Esophagus mucosa (tissue), 1 donor: Measurements from ENCODE around the gene EGLN3. TPM values are rescaled to one million over a fixed set of nuclear protein-coding genes. Genes with fewer than 3 reads are reported as not detected.
"Not testable (repeated sequence)": the region's sequence is repeated elsewhere in the genome, so short reads cannot be mapped to it uniquely, and the experiment has no call there.

ENCODE experiments used
- ATAC-seq: fragments of 200-7000 bp; cut with Tn5 transposase; one replicate; pipeline ENCODE4 v1.9.1; 2020
- total RNA-seq: library from RNA; stranded (reverse); gene quantifications from one replicate; pipeline ENCODE4 v1.2.4, GENCODE V29; 2023
- donor health status: DM: yes; HTN: yes; CAD: no.

The EGLN3 gene
- total RNA-seq, 1 donor from 2014 or later, result 33.8 TPM

DNA sequence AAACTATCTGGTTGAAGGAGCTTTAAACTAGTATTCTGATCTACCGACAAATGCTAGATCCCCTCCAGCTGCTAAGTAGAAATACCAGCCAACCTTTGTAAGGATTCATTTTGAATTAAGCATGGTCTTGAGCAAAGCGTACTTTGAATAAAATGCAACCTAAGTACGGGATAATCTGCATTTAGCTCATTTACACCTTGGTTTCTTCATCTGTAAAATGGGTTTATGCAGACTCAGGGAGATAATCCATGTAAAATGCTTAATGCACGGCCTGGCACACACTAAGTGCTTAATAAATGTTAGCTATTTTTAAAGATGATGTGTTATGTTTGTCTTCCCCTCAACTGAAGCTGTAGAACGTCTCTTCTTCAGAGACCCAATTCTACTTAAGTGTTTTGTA lies 15.9 kb downstream of the EGLN3 start:
- ATAC-seq, result no peak

DNA sequence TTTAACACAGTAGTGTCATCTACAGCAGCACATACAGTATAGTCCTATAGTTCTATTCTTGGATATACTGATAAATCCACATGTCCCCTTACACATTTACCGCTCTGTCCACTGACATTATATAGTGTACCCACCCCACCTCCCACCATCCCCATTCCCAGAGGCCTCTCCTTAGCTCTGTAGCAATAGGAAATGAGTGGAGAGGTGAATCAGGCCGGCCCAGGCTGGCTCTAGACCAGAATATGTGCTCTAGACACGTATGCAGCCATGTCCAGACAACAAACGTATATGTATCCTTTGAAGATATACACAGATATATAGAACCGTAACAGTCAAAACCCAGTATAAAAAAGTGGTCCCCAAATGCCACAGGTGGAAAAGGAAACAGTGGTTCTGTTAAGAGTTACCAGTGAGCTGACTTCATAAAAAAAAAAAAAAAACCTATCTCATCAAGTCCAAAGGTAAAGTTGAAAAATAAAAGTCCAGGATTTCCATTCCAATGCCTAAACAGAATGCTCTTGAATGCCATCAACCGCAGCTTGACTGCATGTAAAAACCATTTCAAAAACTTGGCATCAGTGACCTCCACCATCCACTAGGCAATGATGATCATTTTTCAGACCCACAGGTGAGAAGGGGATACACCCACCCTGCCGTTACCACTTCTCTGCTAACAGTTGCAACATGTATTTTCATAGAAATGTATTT lies 16.7 kb downstream of the EGLN3 start:
- no peak for ATAC-seq

DNA sequence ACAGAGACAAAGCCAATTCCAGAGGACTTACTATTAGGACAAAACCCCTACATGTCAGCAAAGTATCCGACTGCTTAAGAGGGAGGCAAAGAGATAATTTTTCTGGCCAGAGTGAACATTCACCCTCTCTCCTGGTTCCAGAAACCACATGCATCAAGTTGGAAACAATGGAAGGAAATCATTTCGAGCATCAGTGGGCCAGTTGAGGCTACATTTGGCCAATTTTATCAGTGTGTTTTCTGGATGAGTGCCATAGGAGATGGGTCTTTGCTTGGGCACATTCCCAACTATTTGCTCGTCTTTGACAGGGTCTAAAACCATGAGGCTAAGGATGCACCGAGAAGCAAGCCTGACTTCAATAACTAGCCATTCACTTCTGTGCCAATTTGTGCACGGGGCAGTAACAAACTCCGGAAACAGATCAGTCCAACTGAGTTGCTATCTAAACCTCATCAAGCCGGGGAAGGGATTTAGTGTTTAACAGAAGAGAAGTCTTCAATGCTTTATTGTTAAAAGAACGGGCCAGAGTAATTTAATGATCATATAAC lies 17.4 kb downstream of the EGLN3 start:
- ATAC-seq, result no peak

GRCh38 chr14:33932576-33933345 lies 18.1 kb downstream of the EGLN3 start:
- no peak for ATAC-seq

DNA sequence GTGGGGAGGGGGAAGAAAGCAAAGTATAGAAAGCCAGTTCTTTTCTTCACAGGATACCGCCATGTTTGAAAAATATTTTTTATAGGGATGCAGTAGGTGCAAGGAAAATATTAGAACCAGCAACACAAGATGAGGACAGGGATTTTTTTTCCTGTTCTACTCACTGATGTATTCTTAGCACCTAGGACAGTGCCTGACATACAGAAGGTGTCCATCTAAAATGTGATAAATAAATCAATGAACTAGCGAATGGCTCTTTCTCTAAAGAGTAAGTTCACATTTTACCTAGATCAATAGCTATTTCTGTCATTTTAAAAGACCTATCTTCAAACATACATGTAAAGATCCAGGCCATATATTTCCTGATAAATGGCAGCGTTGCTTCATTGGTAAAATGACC lies 18.8 kb downstream of the EGLN3 start:
- no peak for ATAC-seq

DNA sequence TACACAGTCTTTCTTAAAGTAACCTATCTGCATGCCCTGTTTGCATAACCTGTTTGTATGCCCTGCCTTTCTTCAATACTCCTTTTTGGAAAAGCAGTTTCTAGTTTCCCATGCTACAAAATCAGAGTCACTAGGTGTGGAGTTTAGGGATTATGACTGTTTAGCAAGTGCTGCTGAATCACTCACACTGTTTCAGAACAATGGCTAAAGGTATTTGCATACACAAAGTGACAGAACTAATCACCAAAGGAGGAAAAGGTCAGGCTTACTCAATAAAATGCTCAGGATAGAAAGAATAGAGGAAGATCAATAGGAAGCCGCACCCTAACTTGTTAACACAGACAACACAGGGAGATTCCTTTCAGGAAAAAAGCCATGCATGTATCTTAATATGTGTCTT lies 19.4 kb downstream of the EGLN3 start:
- peak; percentile 96 for ATAC-seq

- ATAC-seq, result no peak
Observed at GRCh38 chr14:33930439-33930838, 20.4 kb downstream of the EGLN3 start.

- ATAC-seq, result no peak
Observed at GRCh38 chr14:33929799-33930408, 21.0 kb downstream of the EGLN3 start.

DNA sequence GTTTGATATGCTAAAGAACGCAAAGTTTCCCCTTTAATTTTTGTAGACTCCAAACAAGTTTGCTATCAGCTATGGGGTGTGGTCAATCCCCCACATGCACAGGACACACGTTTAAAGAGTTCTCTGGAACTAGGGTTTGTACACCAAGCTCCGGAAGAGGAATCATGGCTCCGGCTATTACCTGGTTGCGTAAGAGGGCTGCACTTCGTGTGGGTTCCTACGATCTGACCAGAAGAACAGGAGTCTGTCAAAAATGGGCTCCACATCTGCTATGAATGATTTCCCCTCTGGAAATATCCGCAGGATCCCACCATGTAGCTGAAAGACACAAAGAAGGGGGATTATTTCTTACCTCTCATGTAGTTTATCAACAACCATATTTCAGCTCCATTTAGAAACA lies 22.0 kb downstream of the EGLN3 start:
- no peak for ATAC-seq

DNA sequence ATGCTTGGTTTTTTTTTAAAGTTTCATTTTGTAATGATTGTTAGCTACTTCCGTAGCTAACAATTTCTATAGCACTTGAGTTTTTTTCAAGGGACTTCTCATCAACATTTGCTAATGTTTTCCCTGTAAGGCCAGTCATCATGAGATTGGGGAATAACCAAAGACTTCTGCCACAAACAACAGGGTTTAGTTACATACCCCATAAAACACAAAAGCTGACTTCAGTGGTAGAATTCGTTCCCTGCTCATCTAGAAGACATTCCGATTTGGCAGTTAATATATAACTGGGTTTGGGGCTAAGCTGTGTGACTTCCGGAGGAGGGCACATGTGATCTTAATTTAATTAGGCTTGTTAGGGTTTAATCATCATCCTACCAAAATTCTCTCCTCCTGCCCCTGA lies 22.9 kb downstream of the EGLN3 start:
- no peak for ATAC-seq

- not testable (repeated sequence) for ATAC-seq
Observed at GRCh38 chr14:33926967-33927366, 23.9 kb downstream of the EGLN3 start.

- no peak for ATAC-seq
Observed at GRCh38 chr14:33925946-33926345, 24.9 kb downstream of the EGLN3 start.

GRCh38 chr14:33925235-33925634 lies 25.6 kb downstream of the EGLN3 start:
- ATAC-seq, result no peak

- no peak for ATAC-seq
Observed at GRCh38 chr14:33924566-33925100, 26.2 kb downstream of the EGLN3 start.

DNA sequence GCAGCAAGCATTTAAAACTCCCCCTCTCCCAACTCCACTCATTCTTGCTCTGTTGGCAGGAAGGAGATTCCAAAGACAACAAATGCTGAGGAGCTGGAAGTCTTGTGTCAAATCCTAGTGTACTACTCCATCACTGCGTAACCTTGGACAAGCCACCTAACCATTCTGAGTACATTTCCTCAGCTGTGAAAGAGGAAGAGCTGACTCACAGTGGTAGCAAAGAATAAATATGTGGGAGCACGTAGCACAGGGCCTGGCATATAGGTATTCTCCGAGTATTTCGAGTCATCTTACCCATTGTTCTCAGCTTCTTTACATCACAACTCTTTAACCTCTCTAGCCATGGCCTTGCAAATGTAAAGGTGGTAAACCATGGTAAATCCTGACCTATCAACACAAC lies 28.7 kb downstream of the EGLN3 start:
- peak; percentile 77 for ATAC-seq

DNA sequence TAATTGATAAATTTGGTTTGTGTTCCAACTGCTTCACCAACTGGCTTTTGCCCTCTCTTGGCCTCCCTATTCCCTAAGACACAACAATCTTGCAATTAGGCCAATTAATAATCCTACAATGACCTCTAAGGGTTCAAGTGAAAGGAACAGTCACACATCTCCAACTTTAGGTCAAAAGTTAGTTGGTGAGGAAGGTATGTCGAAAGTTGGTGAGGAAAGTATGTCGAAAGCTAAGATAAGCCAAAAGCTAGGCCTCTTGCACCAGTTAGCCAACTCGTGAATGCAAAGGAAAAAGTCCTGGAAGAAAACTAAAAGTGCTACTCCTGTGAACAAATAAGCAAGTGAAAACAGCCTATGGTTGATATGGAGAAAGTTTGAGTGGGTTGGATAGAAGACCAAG lies 32.6 kb downstream of the EGLN3 start:
- no peak for ATAC-seq

DNA sequence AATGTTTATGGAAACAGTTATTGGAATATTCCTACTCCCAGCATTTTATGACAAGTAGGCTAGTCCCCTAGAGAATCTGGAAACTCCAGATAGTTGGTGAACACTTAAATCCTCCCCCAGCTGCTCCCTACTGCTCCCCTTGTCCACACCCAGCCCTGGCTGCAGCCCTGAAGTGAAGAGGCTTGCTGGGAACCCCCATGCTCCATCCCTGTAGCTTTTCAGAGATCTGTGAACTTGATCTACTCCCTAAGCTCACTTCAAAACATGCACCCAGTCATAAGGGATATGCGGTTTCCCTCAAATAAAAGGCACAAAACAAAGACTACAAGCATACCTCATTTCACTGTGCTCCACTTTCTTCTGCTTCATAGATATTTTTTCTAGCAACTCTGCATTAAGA lies 33.2 kb downstream of the EGLN3 start:
- ATAC-seq, result no peak

DNA sequence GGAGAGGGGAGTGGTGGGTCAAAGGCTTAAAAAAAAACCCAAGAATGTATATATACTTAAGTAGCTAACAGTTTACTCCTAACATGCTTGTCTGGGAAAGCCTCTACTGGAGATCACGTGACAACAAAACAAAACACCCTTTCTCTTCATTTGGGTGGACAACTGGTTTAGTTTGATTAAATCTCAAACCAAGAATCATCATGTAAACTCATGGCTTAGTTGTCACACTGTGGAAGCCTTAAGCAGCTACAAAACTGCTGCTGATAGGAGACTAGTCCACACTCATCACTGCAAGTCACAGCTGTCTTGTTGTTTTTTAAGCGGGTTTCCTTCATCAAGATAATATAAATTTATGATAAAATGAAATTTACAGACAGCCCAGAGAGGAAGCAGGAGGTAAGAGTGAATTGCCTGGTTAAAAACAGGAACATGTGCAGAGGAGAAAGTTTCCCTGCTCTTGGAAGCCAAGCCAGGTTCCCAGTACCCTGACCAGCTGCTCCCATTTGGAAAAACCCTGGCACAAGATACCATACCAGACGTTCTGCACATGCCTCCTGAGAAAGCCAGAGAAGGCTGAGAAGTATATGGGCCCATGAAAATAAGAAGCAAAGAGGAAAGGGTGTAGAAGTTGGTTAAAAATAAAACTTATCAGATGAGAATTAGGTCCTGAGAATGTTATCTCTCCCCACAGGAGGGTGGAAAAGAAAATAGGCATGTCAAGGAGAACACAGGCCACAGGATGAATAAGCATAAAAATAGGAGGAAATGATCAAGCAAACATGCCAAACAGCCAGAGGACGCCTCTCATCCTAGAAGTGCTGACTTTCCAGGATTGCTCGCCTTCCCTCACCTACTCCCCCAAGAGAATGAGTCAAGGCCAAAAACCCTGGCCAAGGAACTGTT lies 34.0 kb downstream of the EGLN3 start:
- peak; percentile 30 for ATAC-seq

DNA sequence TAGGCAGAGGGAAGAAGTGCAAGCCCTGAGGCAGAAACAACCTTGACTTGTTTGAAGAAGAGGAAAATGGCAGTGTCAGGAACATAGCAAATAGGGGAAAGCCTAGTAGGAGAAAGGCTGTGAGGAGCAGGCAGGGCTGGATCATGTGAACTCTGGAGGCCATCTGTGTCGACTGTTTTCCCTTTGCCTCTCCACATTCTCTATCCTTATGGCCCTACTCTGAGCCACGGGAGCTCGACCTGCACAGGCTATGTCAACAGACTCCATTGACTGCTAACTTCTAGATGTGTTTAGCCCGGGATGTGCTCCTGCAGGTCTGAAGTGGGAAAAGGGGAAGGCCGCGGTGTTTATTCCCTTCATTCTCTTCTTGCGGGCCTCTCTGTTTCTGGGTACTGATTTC lies 35.2 kb downstream of the EGLN3 start:
- ATAC-seq, result no peak

DNA sequence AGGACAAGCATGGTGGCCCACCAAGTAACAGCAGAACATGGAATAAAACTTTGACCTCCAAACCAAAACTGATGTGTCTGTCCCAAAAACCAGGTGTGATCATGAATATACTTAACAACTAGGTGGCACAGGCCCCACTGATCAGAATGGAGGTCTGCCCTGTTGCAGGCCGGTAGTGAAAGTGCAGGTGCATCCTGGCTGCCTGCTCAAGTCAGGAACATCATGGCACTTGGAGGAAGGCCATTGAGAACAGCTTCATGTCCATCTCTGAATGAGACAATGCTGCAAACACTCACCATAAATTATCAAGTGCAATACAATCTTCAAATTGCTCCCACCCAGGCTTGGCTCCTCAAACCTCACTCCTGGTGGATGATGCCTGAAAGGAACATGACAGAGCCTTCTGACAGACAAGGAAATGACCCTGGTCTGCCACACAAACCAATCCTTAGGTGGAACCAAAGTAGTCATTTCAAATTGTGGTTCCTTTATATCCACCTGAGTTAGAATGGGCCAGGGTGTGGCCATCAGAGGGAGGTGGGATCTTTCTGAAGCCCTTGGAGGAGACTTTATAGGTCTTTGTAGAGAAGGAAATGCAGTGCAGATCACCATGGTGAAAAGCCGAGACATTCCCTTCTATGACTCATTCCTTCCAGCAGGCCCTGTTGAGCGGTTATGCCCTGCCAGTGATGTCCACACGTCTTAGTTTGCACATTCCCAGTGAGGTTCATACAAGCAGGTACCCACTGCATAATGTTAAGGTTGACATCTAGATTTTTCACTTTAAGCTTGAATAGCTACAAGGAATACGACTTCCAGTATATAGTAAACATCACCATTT lies 36.0 kb downstream of the EGLN3 start:
- peak; percentile 80 for ATAC-seq

- ATAC-seq, result no peak
Observed at GRCh38 chr14:33911046-33911445, 39.8 kb downstream of the EGLN3 start.
